ENCODE results near the gene DCTPP1.
"Not testable (repeated sequence)": the region's sequence is repeated elsewhere in the genome, so short reads cannot be mapped to it uniquely, and the experiment has no call there.

The DCTPP1 gene

GRCh38 chr16:30398661-30399434, 31.0 kb downstream of the DCTPP1 start:
- in situ Hi-C loops (cut with MboI; ENCODE audit: low sequenced_read_pairs, unreplicated experiment): no loop called here
- TF ChIP-seq CTCF (IDR thresholded peaks at IDR 0.05; ENCODE audit: borderline replicate concordance, control extremely low read depth, extremely low read depth, insufficient read depth, missing control alignments): no peak
- peak; percentile 13 for DNase-seq (ENCODE audit: low spot score)

- no peak for DNase-seq (ENCODE audit: low spot score)
- TF ChIP-seq CTCF (IDR thresholded peaks at IDR 0.05; ENCODE audit: borderline replicate concordance, control extremely low read depth, extremely low read depth, insufficient read depth, missing control alignments): no peak
- in situ Hi-C loops (cut with MboI; ENCODE audit: low sequenced_read_pairs, unreplicated experiment): no loop called here
Measured at GRCh38 chr16:30397776-30398660, 31.8 kb downstream of the DCTPP1 start.

- DNase-seq (ENCODE audit: low spot score): no peak
- no peak for TF ChIP-seq CTCF (IDR thresholded peaks at IDR 0.05; ENCODE audit: borderline replicate concordance, control extremely low read depth, extremely low read depth, insufficient read depth, missing control alignments)
- in situ Hi-C loops (cut with MboI; ENCODE audit: low sequenced_read_pairs, unreplicated experiment): no loop called here
Measured at GRCh38 chr16:30397056-30397455, 32.8 kb downstream of the DCTPP1 start.

GRCh38 chr16:30396627-30397026, 33.2 kb downstream of the DCTPP1 start:
- in situ Hi-C loops (cut with MboI; ENCODE audit: low sequenced_read_pairs, unreplicated experiment); DNase-seq (ENCODE audit: low spot score): not testable (repeated sequence)

- in situ Hi-C loops (cut with MboI; ENCODE audit: low sequenced_read_pairs, unreplicated experiment): no loop called here
- no peak for TF ChIP-seq CTCF (IDR thresholded peaks at IDR 0.05; ENCODE audit: borderline replicate concordance, control extremely low read depth, extremely low read depth, insufficient read depth, missing control alignments)
- DNase-seq (ENCODE audit: low spot score): no peak
Measured at GRCh38 chr16:30395992-30396585, 33.7 kb downstream of the DCTPP1 start.

- peak; percentile 57 for TF ChIP-seq CTCF (IDR thresholded peaks at IDR 0.05; ENCODE audit: borderline replicate concordance, control extremely low read depth, extremely low read depth, insufficient read depth, missing control alignments)
- peak; percentile 85 for DNase-seq (ENCODE audit: low spot score)
- in situ Hi-C loops (cut with MboI; ENCODE audit: low sequenced_read_pairs, unreplicated experiment): no loop called here
Measured at GRCh38 chr16:30395155-30395991, 34.5 kb downstream of the DCTPP1 start, which contains the start of gene ZNF48. Gene ZNF48 (plus strand): TSS chr16:30395420. CDS start chr16:30395795, 375 bp downstream.
